Measurements from ENCODE around the gene LDAH. TPM values are rescaled to one million over a fixed set of nuclear protein-coding genes. Genes with fewer than 3 reads are reported as not detected.
A peak's percentile ranks its signal among the peaks of the same experiment; 100 is the strongest.

LDAH gene
- total and polyA plus RNA-seq, 3 experiments from 2014 or later = 12.7 to 32.1 (median 31.6) TPM

GRCh38 chr2:20687260-20687832, 135.6 kb downstream of the LDAH start:
- no peak overlapping the region for H3K27ac Mint-ChIP-seq
- H3K27me3 Mint-ChIP-seq = no peaks in the 10 kb centered on the region
- no peak for DNase-seq
- peaks cover 32 to 84% (median 46%) of the 10 kb centered on the region in 3 donors for H3K36me3 Mint-ChIP-seq
- Histone ChIP-seq H3K27ac (ENCODE audit: low read depth, low read length) (no peak overlapping the region), H3K36me3 (ENCODE audit: insufficient read depth, low read length) (no peaks in the 10 kb centered on the region), H3K9me3 (ENCODE audit: low read length) (no peaks in the 10 kb centered on the region), H3K4me3 (ENCODE audit: low read length) (no peak overlapping the region), H3K4me1 (ENCODE audit: insufficient read depth, low read length) (no peaks in the 10 kb centered on the region), H3K27me3 (ENCODE audit: insufficient read depth, low read length, poor library complexity, severe bottlenecking) (no peaks in the 10 kb centered on the region)
- CTCF ChIA-PET = no interaction called here
- peaks cover 0 to 3% (median 0%) of the 10 kb centered on the region in 3 donors for H3K4me1 Mint-ChIP-seq
- no peaks in the 10 kb centered on the region for H3K9me3 Mint-ChIP-seq
- no peak overlapping the region for H3K4me3 Mint-ChIP-seq
- POLR2A ChIA-PET = no interaction called here

- no peaks in the 10 kb centered on the region for H3K27me3 Mint-ChIP-seq
- H3K4me1 ChIP-seq (ENCODE audit: insufficient read depth, low read length) = no peaks in the 10 kb centered on the region
- H3K4me1 Mint-ChIP-seq = peaks cover 0 to 4% (median 0%) of the 10 kb centered on the region in 3 donors
- H3K36me3 ChIP-seq (ENCODE audit: insufficient read depth, low read length) = peaks cover 3% of the 10 kb centered on the region
- POLR2A ChIA-PET = no interaction called here
- no peaks in the 10 kb centered on the region for H3K9me3 Mint-ChIP-seq
- H3K36me3 Mint-ChIP-seq = peaks cover 26 to 82% (median 35%) of the 10 kb centered on the region in 3 donors
- DNase-seq = no peak
- H3K27me3 ChIP-seq (ENCODE audit: insufficient read depth, low read length, poor library complexity, severe bottlenecking) = no peaks in the 10 kb centered on the region
- no peaks in the 10 kb centered on the region for H3K9me3 ChIP-seq (ENCODE audit: low read length)
- no peak overlapping the region for H3K27ac ChIP-seq (ENCODE audit: low read depth, low read length)
- no peak overlapping the region for H3K4me3 ChIP-seq (ENCODE audit: low read length)
- H3K4me3 Mint-ChIP-seq = no peak overlapping the region
- CTCF ChIA-PET = interaction anchor here (1.0 kb wide), 1 partner anchor 23 kb away, joined by 3 read pairs; no protein-coding TSS in a partner anchor
- peak overlapping the region in 1 of 8 donors; percentile 13 for H3K27ac Mint-ChIP-seq
Measured at GRCh38 chr2:20684581-20685063, 138.3 kb downstream of the LDAH start.

GRCh38 chr2:20682167-20682920, 140.6 kb downstream of the LDAH start:
- Mint-ChIP-seq H3K27ac (peak overlapping the region in 1 of 8 donors; percentile 35), H3K4me1 (peaks cover 0 to 4% (median 0%) of the 10 kb centered on the region in 3 donors), H3K36me3 (peaks cover 15 to 67% (median 23%) of the 10 kb centered on the region in 3 donors), H3K27me3 (no peaks in the 10 kb centered on the region), H3K4me3 (no peak overlapping the region), H3K9me3 (no peaks in the 10 kb centered on the region)
- H3K27me3 ChIP-seq (ENCODE audit: insufficient read depth, low read length, poor library complexity, severe bottlenecking) = no peaks in the 10 kb centered on the region
- H3K4me1 ChIP-seq (ENCODE audit: insufficient read depth, low read length) = no peaks in the 10 kb centered on the region
- ChIA-PET CTCF (interaction anchor here (1.0 to 1.3 kb wide), 2 partner anchors 21 to 286 kb away, joined by 3 read pairs; no protein-coding TSS in a partner anchor), POLR2A (no interaction called here)
- peaks cover 3% of the 10 kb centered on the region for H3K36me3 ChIP-seq (ENCODE audit: insufficient read depth, low read length)
- DNase-seq = no peak
- no peak overlapping the region for H3K27ac ChIP-seq (ENCODE audit: low read depth, low read length)
- H3K4me3 ChIP-seq (ENCODE audit: low read length) = no peak overlapping the region
- H3K9me3 ChIP-seq (ENCODE audit: low read length) = no peaks in the 10 kb centered on the region

GRCh38 chr2:20680744-20681375, 142.0 kb downstream of the LDAH start:
- POLR2A ChIA-PET = no interaction called here
- H3K9me3 ChIP-seq (ENCODE audit: low read length) = no peaks in the 10 kb centered on the region
- CTCF ChIA-PET = no interaction called here

GRCh38 chr2:20678780-20679179, 144.1 kb downstream of the LDAH start:
- CTCF ChIA-PET = interaction anchor here (2.6 kb wide), 1 partner anchor 17 kb away, joined by 12 read pairs; no protein-coding TSS in a partner anchor
- H3K27ac ChIP-seq (ENCODE audit: low read depth, low read length) = no peak overlapping the region
- no peak for DNase-seq
- Mint-ChIP-seq H3K4me3 (no peak overlapping the region), H3K9me3 (no peaks in the 10 kb centered on the region), H3K4me1 (peaks cover 0 to 4% (median 0%) of the 10 kb centered on the region in 3 donors), H3K36me3 (peaks cover 7 to 36% (median 7%) of the 10 kb centered on the region in 3 donors), H3K27me3 (peaks cover 0 to 3% of the 10 kb centered on the region in 2 donors), H3K27ac (no peak overlapping the region)
- H3K9me3 ChIP-seq (ENCODE audit: low read length) = no peaks in the 10 kb centered on the region
- no peak overlapping the region for H3K4me3 ChIP-seq (ENCODE audit: low read length)
- H3K27me3 ChIP-seq (ENCODE audit: insufficient read depth, low read length, poor library complexity, severe bottlenecking) = peaks cover 3% of the 10 kb centered on the region
- POLR2A ChIA-PET = no interaction called here
- peaks cover 3% of the 10 kb centered on the region for H3K36me3 ChIP-seq (ENCODE audit: insufficient read depth, low read length)
- no peaks in the 10 kb centered on the region for H3K4me1 ChIP-seq (ENCODE audit: insufficient read depth, low read length)

More at GRCh38 chr2:20680744-20681375, 142.0 kb downstream of the LDAH start:
- Histone ChIP-seq H3K4me3 (ENCODE audit: low read length) (no peak overlapping the region), H3K36me3 (ENCODE audit: insufficient read depth, low read length) (peaks cover 3% of the 10 kb centered on the region), H3K27ac (ENCODE audit: low read depth, low read length) (no peak overlapping the region), H3K27me3 (ENCODE audit: insufficient read depth, low read length, poor library complexity, severe bottlenecking) (no peaks in the 10 kb centered on the region), H3K4me1 (ENCODE audit: insufficient read depth, low read length) (no peaks in the 10 kb centered on the region)
- Mint-ChIP-seq H3K9me3 (no peaks in the 10 kb centered on the region), H3K27ac (peak overlapping the region in 1 of 8 donors; percentile 22), H3K36me3 (peaks cover 7 to 54% (median 11%) of the 10 kb centered on the region in 3 donors), H3K27me3 (no peaks in the 10 kb centered on the region), H3K4me3 (no peak overlapping the region), H3K4me1 (peaks cover 0 to 4% (median 0%) of the 10 kb centered on the region in 3 donors)
- DNase-seq = no peak

- no peak overlapping the region for H3K27ac ChIP-seq (ENCODE audit: low read depth, low read length)
- Mint-ChIP-seq H3K4me1 (peaks cover 0 to 3% (median 0%) of the 10 kb centered on the region in 3 donors), H3K36me3 (peaks cover 4 to 29% (median 7%) of the 10 kb centered on the region in 3 donors), H3K4me3 (no peak overlapping the region), H3K27ac (peak overlapping the region in 1 of 8 donors; percentile 32), H3K27me3 (peaks cover 0 to 10% of the 10 kb centered on the region in 2 donors), H3K9me3 (no peaks in the 10 kb centered on the region)
- peaks cover 3% of the 10 kb centered on the region for H3K36me3 ChIP-seq (ENCODE audit: insufficient read depth, low read length)
- DNase-seq = no peak
- H3K4me3 ChIP-seq (ENCODE audit: low read length) = no peak overlapping the region
- H3K9me3 ChIP-seq (ENCODE audit: low read length) = no peaks in the 10 kb centered on the region
- H3K4me1 ChIP-seq (ENCODE audit: insufficient read depth, low read length) = no peaks in the 10 kb centered on the region
- ChIA-PET CTCF (interaction anchor here (2.6 kb wide), 1 partner anchor 16 kb away, joined by 12 read pairs; no protein-coding TSS in a partner anchor), POLR2A (no interaction called here)
- peaks cover 5% of the 10 kb centered on the region for H3K27me3 ChIP-seq (ENCODE audit: insufficient read depth, low read length, poor library complexity, severe bottlenecking)
Measured at GRCh38 chr2:20678086-20678395, 144.9 kb downstream of the LDAH start.

GRCh38 chr2:20677301-20678085, 145.4 kb downstream of the LDAH start:
- Mint-ChIP-seq H3K4me1 (peaks cover 0 to 1% (median 0%) of the 10 kb centered on the region in 3 donors), H3K27me3 (peaks cover 5 to 16% of the 10 kb centered on the region in 2 donors), H3K36me3 (peaks cover 3 to 23% (median 4%) of the 10 kb centered on the region in 3 donors), H3K9me3 (no peaks in the 10 kb centered on the region), H3K4me3 (no peak overlapping the region), H3K27ac (peak overlapping the region in 1 of 8 donors; percentile 32)
- ChIA-PET POLR2A (no interaction called here), CTCF (interaction anchor here (2.6 kb wide), 1 partner anchor 16 kb away, joined by 12 read pairs; no protein-coding TSS in a partner anchor)
- Histone ChIP-seq H3K4me1 (ENCODE audit: insufficient read depth, low read length) (no peaks in the 10 kb centered on the region), H3K4me3 (ENCODE audit: low read length) (no peak overlapping the region), H3K9me3 (ENCODE audit: low read length) (no peaks in the 10 kb centered on the region), H3K27ac (ENCODE audit: low read depth, low read length) (no peak overlapping the region), H3K27me3 (ENCODE audit: insufficient read depth, low read length, poor library complexity, severe bottlenecking) (peaks cover 9% of the 10 kb centered on the region), H3K36me3 (ENCODE audit: insufficient read depth, low read length) (peaks cover 3% of the 10 kb centered on the region)
- DNase-seq = no peak
